GM12892 (cell line): ENCODE data around the gene ANKHD1.
"Not testable (repeated sequence)": the region's sequence is repeated elsewhere in the genome, so short reads cannot be mapped to it uniquely, and the experiment has no call there.

ENCODE experiments used
- DNase-seq: peaks from one replicate; pipeline ENCODE4 v3.0.0; 2011; ENCODE audit not compliant: insufficient read length
- FAIRE-seq: peaks from 2 replicates; lab custom pipeline; 2011; peaks lifted over from hg19 to GRCh38; lab: Jason Lieb, UNC
- POLR2A ChIP-seq: IDR thresholded peaks from 2 replicates; pipeline ENCODE4 v1.6.1; 2011; ENCODE audit warnings: low read depth, low read length, control low read depth
- POLR2AphosphoS5 ChIP-seq: IDR thresholded peaks from 2 replicates; pipeline ENCODE4 v1.6.1; 2011; ENCODE audit warnings: low read depth, low read length, control low read depth
- TAF1 ChIP-seq: IDR thresholded peaks from 2 replicates; pipeline ENCODE4 v1.6.1; 2011; ENCODE audit warnings: low read depth, mild to moderate bottlenecking, control low read depth, low read length, borderline replicate concordance

Gene ANKHD1

DNA sequence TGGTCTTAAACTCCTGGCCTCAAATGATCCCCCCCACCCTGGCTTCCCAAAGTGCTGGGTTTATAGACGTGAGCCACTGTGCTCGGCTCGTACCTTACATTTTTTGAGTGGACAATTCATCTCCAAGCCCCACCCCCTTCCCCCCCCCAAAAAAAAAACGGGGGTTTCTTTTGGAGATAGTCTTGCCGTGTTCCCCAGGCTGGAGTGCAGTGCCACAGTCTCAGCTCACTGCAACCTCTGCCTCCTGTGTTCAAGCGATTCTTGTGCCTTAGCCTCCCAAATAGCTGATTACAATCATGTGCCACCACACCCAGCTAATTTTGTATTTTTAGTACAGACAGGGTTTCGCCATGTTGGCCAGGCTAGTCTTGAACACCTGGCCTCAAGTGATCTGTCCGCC, 31.3 kb downstream of the ANKHD1 start:
- FAIRE-seq: peak; percentile 57
- TF ChIP-seq POLR2AphosphoS5: no peak
- TF ChIP-seq TAF1: no peak
- no peak for TF ChIP-seq POLR2A
- DNase-seq: no peak

DNA sequence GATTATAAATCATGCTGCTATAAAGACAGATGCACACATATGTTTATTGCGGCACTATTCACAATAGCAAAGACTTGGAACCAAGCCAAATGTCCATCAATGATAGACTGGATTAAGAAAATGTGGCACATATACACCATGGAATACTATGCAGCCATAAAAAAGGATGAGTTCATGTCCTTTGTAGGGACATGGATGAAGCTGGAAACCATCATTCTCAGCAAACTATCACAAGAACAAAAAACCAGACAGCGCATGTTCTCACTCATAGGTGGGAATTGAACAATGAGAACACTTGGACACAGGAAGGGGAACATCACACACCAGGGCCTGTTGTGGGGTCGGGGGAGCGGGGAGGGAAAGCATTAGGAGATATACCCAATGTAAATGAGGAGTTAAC, 55.7 kb downstream of the ANKHD1 start:
- not testable (repeated sequence) for DNase-seq, FAIRE-seq

DNA sequence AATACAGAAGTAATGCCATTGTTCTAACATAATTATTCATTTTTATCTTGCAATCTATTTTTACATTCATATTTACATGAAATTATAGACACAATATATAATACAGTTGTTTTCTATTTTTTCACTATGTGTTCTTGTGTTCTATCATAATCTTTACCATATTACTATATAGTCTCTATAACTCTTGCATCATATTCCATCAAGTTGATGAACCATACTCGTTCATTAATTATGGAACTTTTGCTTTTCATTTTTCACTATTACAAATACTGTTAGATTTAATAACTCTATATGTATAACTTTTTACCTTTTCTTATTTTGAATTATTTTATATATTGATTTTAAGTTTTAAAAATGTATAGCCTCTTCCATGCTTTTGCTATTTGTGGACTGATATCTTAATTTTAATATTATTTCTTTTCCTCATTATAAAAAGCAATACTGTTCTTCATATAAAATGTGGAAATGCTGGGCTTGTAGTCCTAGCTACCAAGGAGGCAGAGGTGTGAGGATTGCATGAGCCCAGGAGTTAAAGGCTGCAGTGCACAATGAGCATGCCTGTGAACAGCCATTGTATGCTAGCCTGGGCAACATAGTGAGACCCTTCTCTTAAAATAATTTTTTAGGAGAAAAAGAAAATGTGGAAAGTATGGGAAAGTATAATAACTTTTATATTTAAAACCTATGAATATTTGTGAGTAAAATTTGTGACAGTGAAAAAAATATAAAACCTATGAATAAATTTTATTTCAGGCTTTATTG, 65.5 kb downstream of the ANKHD1 start:
- DNase-seq (no peak), FAIRE-seq (no peak)
- TF ChIP-seq POLR2A: no peak
- TF ChIP-seq TAF1: no peak

DNA sequence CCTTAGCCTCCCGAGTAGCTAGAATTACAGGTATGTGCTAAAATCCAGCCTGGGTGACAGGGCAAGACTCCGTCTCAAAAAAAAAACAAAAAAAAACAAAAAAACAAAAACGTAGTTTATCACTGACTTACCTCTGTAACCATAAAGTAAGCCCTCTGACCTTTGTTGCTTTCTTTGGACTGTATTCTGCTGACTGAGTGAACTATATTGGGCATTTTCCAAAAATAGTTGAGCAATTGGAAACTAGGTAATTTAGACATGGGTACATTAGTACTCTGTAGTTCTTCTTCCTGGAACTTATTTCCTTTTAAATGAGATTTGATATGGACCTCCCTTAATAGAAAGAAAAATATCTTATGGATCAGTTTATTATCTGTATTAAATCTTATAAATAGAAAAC, 66.6 kb downstream of the ANKHD1 start:
- DNase-seq: no peak
- FAIRE-seq: no peak
- TF ChIP-seq POLR2A (no peak), TAF1 (no peak), POLR2AphosphoS5 (no peak)

DNA sequence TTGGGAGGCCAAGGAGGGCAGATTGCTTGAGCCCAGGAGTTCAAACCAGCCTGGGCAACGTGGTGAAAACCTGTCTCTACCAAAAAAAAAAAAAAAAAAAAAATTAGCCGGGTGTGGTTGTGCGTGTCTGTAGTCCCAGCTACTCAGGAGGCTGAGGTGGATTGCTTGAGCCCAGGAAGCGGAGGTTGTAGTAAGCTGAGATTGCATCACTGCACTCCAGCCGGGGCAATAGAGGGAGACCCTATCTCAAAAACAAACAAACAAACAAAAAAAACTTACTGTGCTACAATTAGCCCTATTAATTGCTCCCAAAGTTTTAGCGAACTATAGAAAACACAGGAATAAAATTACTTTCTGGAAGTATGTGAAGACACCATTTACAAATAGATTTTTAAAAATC, 67.6 kb downstream of the ANKHD1 start:
- no peak for FAIRE-seq
- TF ChIP-seq TAF1 (no peak), POLR2AphosphoS5 (no peak), POLR2A (no peak)
- DNase-seq: no peak

DNA sequence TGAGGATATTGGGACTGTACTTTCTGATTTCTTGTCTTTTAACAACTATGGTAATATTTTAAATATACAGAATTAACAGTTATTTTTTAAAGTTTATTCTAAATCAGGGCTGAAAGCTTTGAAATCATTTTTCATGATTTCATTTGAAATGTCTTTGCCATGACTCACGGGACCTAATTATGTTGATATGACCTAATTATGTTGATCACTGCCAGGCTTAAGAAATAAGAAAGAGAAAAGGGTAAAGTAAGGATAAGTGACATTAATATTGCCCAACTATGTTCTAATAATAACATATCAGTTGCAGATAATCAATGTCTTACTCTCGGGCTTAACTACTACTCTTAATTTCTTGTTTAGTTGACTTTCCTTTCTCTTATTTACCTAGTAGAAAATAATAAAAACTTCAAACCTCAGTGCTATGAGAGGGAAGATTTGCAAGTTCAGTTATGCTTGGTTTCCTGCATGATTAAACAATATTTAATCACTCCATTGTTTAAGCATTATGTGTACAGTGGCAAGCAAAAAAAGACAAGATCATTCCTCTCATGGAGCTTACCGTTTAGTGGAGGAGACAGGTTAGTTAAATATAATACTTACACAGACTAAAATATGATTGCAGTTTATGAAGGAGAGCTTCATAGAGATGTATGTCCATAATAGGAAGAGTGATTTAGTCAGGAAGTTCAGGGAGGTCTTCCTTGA, 78.8 kb downstream of the ANKHD1 start:
- no peak for FAIRE-seq
- no peak for DNase-seq
- TF ChIP-seq POLR2AphosphoS5 (no peak), TAF1 (no peak), POLR2A (no peak)

DNA sequence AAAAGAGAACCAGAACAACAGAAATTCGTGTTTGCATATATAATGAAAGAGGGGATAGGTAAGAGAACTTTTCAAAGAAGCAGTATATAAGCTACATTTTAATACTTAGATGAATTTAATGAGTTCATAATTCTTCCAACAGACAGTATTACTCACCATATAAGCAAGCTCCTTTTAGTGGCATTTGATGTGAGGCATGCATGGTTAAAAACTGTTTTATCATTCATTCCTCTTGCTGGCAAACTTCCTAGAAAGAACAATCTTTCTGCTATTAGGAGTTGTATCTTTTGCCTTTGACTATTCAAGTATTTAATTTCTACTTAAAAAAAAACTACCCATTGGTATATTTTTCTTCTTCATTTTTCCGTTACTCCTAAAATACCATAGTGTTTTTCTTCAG, 80.1 kb downstream of the ANKHD1 start:
- no peak for FAIRE-seq
- no peak for TF ChIP-seq TAF1
- TF ChIP-seq POLR2AphosphoS5: no peak
- no peak for TF ChIP-seq POLR2A
- DNase-seq: no peak

DNA sequence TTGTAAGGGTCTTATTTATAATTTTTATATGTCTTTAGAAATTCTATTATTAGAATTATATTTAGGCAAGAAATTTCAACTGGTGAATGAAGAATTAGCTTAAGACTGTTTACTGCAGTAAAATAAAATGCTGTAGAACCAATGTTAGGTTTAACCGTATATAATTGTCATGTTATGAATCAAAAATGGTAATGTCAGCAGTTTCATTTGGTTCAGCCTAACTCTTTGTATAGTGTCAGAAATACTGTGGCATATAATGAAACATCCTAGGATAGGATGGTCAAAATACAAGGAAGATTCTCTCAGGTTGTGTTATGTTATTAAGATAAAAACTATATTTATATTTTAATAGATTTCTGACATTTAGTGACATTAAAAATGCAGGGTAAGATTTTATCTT, 81.4 kb downstream of the ANKHD1 start:
- FAIRE-seq (no peak), DNase-seq (no peak)
- TF ChIP-seq POLR2AphosphoS5 (no peak), TAF1 (no peak), POLR2A (no peak)

DNA sequence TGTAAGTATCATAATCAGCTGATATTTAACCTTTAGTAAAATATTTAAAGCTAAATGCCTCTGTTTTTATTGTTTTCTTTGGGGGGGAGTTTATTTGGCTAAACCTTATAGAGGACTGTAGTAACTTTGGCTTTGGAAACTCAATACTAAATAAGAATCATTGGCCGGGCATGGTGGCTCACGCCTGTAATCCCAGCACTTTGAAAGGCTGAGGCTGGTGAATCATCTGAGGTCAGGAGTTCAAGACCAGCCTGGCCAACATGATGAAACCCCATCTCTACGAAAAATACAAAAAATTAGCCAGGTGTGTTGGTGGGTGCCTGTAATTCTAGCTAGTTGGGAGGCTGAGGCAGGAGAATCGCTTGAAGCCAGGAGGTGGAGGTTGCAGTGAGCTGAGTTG, 86.5 kb downstream of the ANKHD1 start:
- FAIRE-seq: not testable (repeated sequence)

DNA sequence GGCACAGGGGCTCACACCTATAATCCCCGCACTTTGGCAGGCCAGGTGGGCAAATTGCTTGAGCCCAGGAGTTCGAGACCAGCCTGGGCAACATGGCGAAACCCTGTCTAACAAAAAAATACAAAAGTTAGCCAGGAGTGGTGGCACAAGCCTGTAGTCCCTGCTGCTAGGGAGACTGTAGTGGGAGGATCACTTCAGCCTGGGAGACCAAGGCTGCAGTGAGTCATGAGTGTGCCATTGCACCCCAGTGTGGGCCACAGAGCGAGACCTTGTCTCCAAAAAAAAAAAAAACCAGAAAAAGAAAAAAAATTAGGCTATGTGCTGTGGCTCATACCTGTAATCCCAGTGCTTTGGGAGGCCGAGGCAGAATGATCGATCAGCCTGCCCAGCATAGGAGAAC, 87.3 kb downstream of the ANKHD1 start:
- no peak for DNase-seq
- no peak for TF ChIP-seq POLR2A
- no peak for TF ChIP-seq POLR2AphosphoS5
- no peak for TF ChIP-seq TAF1
- no peak for FAIRE-seq

More for the DNA sequence above, 86.5 kb downstream of the ANKHD1 start:
- not testable (repeated sequence) for DNase-seq

DNA sequence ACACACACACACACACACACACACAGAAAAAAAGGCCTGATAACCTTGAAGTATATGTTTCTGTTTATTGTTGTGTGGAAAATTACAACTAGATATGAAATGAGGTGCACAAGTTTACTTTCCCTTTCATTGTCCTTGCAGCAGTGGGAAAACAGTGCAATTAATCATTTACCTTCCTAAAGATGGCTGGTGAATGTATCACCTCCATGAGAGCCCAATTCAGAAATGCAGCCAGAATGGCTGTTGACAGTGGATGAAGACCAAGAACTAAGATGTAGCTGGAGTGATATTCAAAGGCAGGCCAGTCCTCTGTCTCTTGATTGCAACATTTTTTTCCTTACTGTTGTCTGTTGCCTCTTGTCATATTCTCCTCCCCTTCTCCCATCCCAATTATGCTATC, 96.3 kb downstream of the ANKHD1 start:
- no peak for TF ChIP-seq TAF1
- TF ChIP-seq POLR2A: no peak
- no peak for TF ChIP-seq POLR2AphosphoS5
- DNase-seq (no peak), FAIRE-seq (peak; percentile 73)

DNA sequence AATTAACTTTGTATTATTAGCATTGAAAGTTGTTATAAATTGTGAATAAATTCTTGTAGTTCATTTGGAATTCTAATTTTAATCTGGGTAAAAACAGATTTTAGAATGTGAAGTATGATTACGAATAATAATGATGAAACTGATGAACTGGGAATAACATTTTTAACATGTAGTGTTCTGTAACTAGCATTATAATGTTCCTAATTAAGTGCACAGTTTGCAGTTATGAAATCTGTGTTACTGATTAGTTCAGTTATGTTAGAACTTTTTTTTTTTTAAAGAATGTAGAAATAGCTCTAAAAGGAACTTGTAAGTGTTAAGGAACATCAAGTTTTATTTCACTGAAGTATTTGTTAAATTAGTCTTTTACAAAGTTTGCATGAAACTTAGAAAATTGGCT, 97.0 kb downstream of the ANKHD1 start:
- no peak for TF ChIP-seq TAF1
- no peak for TF ChIP-seq POLR2AphosphoS5
- no peak for TF ChIP-seq POLR2A
- FAIRE-seq: no peak

DNA sequence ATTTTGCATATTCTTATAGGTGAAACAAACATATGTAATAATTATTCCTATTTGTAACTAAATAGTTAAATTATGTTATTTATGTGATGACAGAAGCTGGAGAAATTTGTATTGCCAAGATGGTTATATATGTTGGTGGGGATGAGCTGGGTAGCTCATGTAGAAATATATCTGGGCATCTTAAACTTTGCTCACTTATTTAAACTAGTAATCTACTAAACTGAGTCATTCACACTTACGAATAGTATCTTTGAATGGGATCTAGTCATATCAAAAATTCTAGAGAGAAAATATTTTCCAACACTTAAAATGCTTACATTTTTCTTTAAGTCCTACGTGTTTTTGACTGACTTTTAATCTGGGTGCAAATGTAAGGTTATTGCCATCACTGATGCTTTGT, 101.2 kb downstream of the ANKHD1 start:
- DNase-seq (no peak), FAIRE-seq (no peak)
- no peak for TF ChIP-seq TAF1

More for the DNA sequence above, 97.0 kb downstream of the ANKHD1 start:
- no peak for DNase-seq
